K562 (cell line): ENCODE measurements around the gene STPG4. TPM values are rescaled to one million over a fixed set of nuclear protein-coding genes. Genes with fewer than 3 reads are reported as not detected.

ENCODE experiments used
- ATAC-seq: fragments of 200-7000 bp; cut with Tn5 transposase; 3 replicates; pipeline ENCODE4 v1.9.1; 2020; ENCODE audit warnings: moderate library complexity
- BruUV-seq: library from RNA; stranded (reverse); fragments of 400-500 nt; replicated peaks from 2 replicates; lab custom pipeline; 2021; lab: Mats Ljungman, UMichigan
- CTCF ChIA-PET: fragments of 300-600 bp; formaldehyde crosslinking; extraction: SDS; loops from one replicate; lab custom pipeline; 2021; ENCODE audit warnings: low intra/inter-chr PET ratio; lab: Yijun Ruan, JAX
- POLR2A ChIA-PET: fragments of 300-600, 350-650 bp; sonication (Branson Sonifier 250); formaldehyde crosslinking; extraction: SDS; loops from one replicate; lab custom pipeline; 2021; ENCODE audit warnings: antibody characterized with exemption, inconsistent platforms; lab: Yijun Ruan, JAX
- DNase-seq, 4 experiments: peaks; one replicate each; pipeline versions ENCODE4 v3.0.0 to v3.0.0-alpha.2; 2011 to 2018; ENCODE audit warnings: low spot score in 3 of 4, mixed read lengths in 3 of 4; ENCODE audit errors: extremely low read depth in 1 of 4
- FAIRE-seq: peaks from 2 replicates; lab custom pipeline; 2011; peaks lifted over from hg19 to GRCh38; lab: Jason Lieb, UNC
- H2AFZ ChIP-seq: 2 replicates; pipeline ENCODE4 v1.6.0; 2011; ENCODE audit warnings: low read depth, low read length, control low read depth, inconsistent platforms
- H3K27ac ChIP-seq: fragments of 200-600 bp; 3 replicates; pipeline ENCODE4 v1.8.0; 2011; ENCODE audit warnings: low read depth, mild to moderate bottlenecking, control low read depth, inconsistent platforms, low read length, moderate library complexity, mixed read lengths; ENCODE audit errors: extremely low read depth
- H3K27me3 ChIP-seq, 2 experiments: fragments of 300-600 bp in 1 of 2; 2 replicates in 1 of 2; 3 replicates in 1 of 2; pipeline versions ENCODE4 v1.6.0 to v1.8.0; 2011; ENCODE audit warnings: inconsistent platforms in 2 of 2, low read length in 2 of 2, mild to moderate bottlenecking in 1 of 2, mixed read lengths in 1 of 2, moderate library complexity in 1 of 2; ENCODE audit not compliant: control insufficient read depth in 2 of 2, insufficient read depth in 2 of 2
- H3K36me3 ChIP-seq: fragments of 300-600 bp; 3 replicates; pipeline ENCODE4 v1.8.0; 2011; ENCODE audit warnings: mild to moderate bottlenecking, low read length, inconsistent platforms; ENCODE audit not compliant: control insufficient read depth, insufficient read depth
- H3K4me1 ChIP-seq, 2 experiments: fragments of 200-600 bp in 1 of 2; replicated peaks in 1 of 2; 2 replicates in 1 of 2; 3 replicates in 1 of 2; pipeline versions ENCODE4 v1.5.1 to v1.8.0; 2011; ENCODE audit warnings: inconsistent platforms in 2 of 2, low read length in 2 of 2, mild to moderate bottlenecking in 1 of 2, mixed read lengths in 1 of 2, moderate library complexity in 1 of 2; ENCODE audit not compliant: control insufficient read depth in 2 of 2, insufficient read depth in 2 of 2
- H3K4me2 ChIP-seq: 2 replicates; pipeline ENCODE4 v1.6.1; 2011; ENCODE audit warnings: low read length, control low read depth, inconsistent platforms, mixed read lengths; ENCODE audit not compliant: insufficient read depth
- H3K4me3 ChIP-seq: fragments of 200-600 bp; sonication (generic), shearing (Covaris generic); 2 replicates; pipeline ENCODE4 v1.5.1; 2016; ENCODE audit warnings: control low read depth, inconsistent platforms
- H3K79me2 ChIP-seq: fragments of 200-600 bp; 3 replicates; pipeline ENCODE4 v1.8.0; 2011; ENCODE audit warnings: low read length, inconsistent platforms; ENCODE audit not compliant: control insufficient read depth, insufficient read depth
- H3K9ac ChIP-seq, 2 experiments: 2 replicates each; pipeline versions ENCODE4 v1.6.0 to v1.6.1; 2011; ENCODE audit warnings: low read depth in 2 of 2, low read length in 2 of 2, control low read depth in 1 of 2, inconsistent platforms in 1 of 2, mild to moderate bottlenecking in 1 of 2, mixed read lengths in 1 of 2; ENCODE audit not compliant: insufficient read depth in 1 of 2
- H3K9me1 ChIP-seq: one replicate; pipeline ENCODE4 v1.6.0; 2011; ENCODE audit warnings: inconsistent platforms, mild to moderate bottlenecking, low read length, moderate library complexity; ENCODE audit not compliant: control insufficient read depth, insufficient read depth
- H3K9me3 ChIP-seq: replicated peaks from 2 replicates; pipeline ENCODE4 v1.5.1; 2011; ENCODE audit warnings: low read depth, low read length, inconsistent platforms; ENCODE audit not compliant: control insufficient read depth, insufficient read depth
- H4K20me1 ChIP-seq: replicated peaks from 2 replicates; pipeline ENCODE4 v1.6.1; 2011; ENCODE audit warnings: low read length, inconsistent platforms, mixed read lengths; ENCODE audit not compliant: control insufficient read depth, insufficient read depth
- ASH1L ChIP-seq: fragments of 450-650 bp; IDR thresholded peaks from 2 replicates; pipeline ENCODE4 v1.6.1; 2018; ENCODE audit warnings: borderline replicate concordance, mild to moderate bottlenecking, low read depth; ENCODE audit not compliant: partially characterized antibody
- ATF3 ChIP-seq, 2 experiments: fragments of 450-650 bp in 1 of 2; sonication (generic) in 1 of 2; formaldehyde crosslinking in 1 of 2; IDR thresholded peaks in 1 of 2; conservative IDR thresholded peaks in 1 of 2; 2 replicates each; pipeline versions ENCODE4 v1.6.1 to v1.8.1; 2016 to 2023; ENCODE audit warnings: mild to moderate bottlenecking in 2 of 2, moderate library complexity in 2 of 2, inconsistent platforms in 1 of 2, missing genetic modification reagents in 1 of 2
- ATF4 ChIP-seq: fragments of 450-650 bp; formaldehyde crosslinking; IDR thresholded peaks from 2 replicates; pipeline ENCODE4 v1.4.0; 2022; ENCODE audit warnings: mild to moderate bottlenecking, moderate library complexity
- DMBX1 ChIP-seq: fragments of 250-450 bp; sonication (Bioruptor Pico); IDR thresholded peaks from 2 replicates; pipeline ENCODE4 v1.8.0; 2022; ENCODE audit warnings: inconsistent platforms, mild to moderate bottlenecking, moderate library complexity, borderline replicate concordance
- ETV1 ChIP-seq: fragments of 450-650 bp; conservative IDR thresholded peaks from 2 replicates; pipeline ENCODE4 v1.6.1; 2016; ENCODE audit warnings: missing genetic modification characterization, control low read depth, low read depth, missing compliant biosample characterization
- FOSL1 ChIP-seq: fragments of 200-800 bp; sonication (Bioruptor generic); conservative IDR thresholded peaks from 2 replicates; pipeline ENCODE4 v1.6.1; 2016; ENCODE audit warnings: missing genetic modification characterization, missing compliant biosample characterization
- GATA2 ChIP-seq: sonication (generic); formaldehyde crosslinking; IDR thresholded peaks from 2 replicates; pipeline ENCODE4 v1.4.0; 2020; ENCODE audit warnings: mild to moderate bottlenecking, missing genetic modification reagents
- HMG20A ChIP-seq: fragments of 450-650 bp; formaldehyde crosslinking; conservative IDR thresholded peaks from 2 replicates; pipeline ENCODE4 v1.4.0; 2020; ENCODE audit warnings: mild to moderate bottlenecking, mixed read lengths
- HOXB6 ChIP-seq: fragments of 250-450 bp; sonication (Bioruptor Pico); IDR thresholded peaks from 2 replicates; pipeline ENCODE4 v1.5.1; 2022; ENCODE audit warnings: mild to moderate bottlenecking, borderline replicate concordance
- MEIS2 ChIP-seq: fragments of 450-650 bp; IDR thresholded peaks from 2 replicates; pipeline ENCODE4 v1.6.1; 2014; ENCODE audit warnings: mild to moderate bottlenecking; ENCODE audit not compliant: partially characterized antibody
- POLR2AphosphoS5 ChIP-seq: IDR thresholded peaks from 2 replicates; pipeline ENCODE4 v1.6.1; 2011; ENCODE audit warnings: mild to moderate bottlenecking, low read depth, low read length, moderate library complexity; ENCODE audit not compliant: control insufficient read depth, insufficient read depth
- POLR3A ChIP-seq: IDR thresholded peaks from 2 replicates; pipeline ENCODE4 v1.6.1; 2011; ENCODE audit warnings: borderline replicate concordance, mild to moderate bottlenecking, moderate library complexity; ENCODE audit not compliant: insufficient read length, insufficient read depth; ENCODE audit errors: extremely low read depth
- PRMT5 ChIP-seq: sonication (generic); formaldehyde crosslinking; IDR thresholded peaks from 2 replicates; pipeline ENCODE4 v1.5.0; 2020; ENCODE audit warnings: missing genetic modification reagents
- SRSF3 ChIP-seq: fragments of 200-400 bp; formaldehyde crosslinking; IDR thresholded peaks from 2 replicates; pipeline ENCODE4 v1.6.1; 2016; ENCODE audit warnings: mild to moderate bottlenecking, low read length, moderate library complexity; ENCODE audit not compliant: insufficient read depth
- TCF3 ChIP-seq: sonication (generic); formaldehyde crosslinking; IDR thresholded peaks from 2 replicates; pipeline ENCODE4 v1.4.0; 2020; ENCODE audit warnings: mild to moderate bottlenecking, missing genetic modification reagents
- TFE3 ChIP-seq: fragments of 450-650 bp; formaldehyde crosslinking; IDR thresholded peaks from 2 replicates; pipeline ENCODE4 v1.4.0; 2020; ENCODE audit warnings: mild to moderate bottlenecking, mixed read lengths
- ZNF695 ChIP-seq: fragments of 450-650 bp; formaldehyde crosslinking; IDR thresholded peaks from 2 replicates; pipeline ENCODE4 v1.4.0; 2020; ENCODE audit warnings: mild to moderate bottlenecking, moderate library complexity
- WGBS: fragments of 100-300 bp; shearing (Covaris generic); methylation state at CpG from one replicate; pipeline ENCODE4 v1.1.6; 2016; ENCODE audit warnings: low coverage, mixed read lengths; ENCODE audit not compliant: insufficient coverage; ENCODE audit errors: missing lambda C conversion rate; 5-methylcytosine and 5-hydroxymethylcytosine counted together
- in situ Hi-C: fragments of 300-500 bp; cut with MboI; formaldehyde crosslinking; loops from 4 replicates; pipeline ENCODE4 v1.15.0; 2018; ENCODE audit warnings: inconsistent platforms, mixed read lengths
- intact Hi-C: fragments of 100-400 bp; cut with micrococcal nuclease; formaldehyde crosslinking; loops from 2 replicates; pipeline ENCODE4 v1.14.2; 2022
- polyA plus RNA-seq, 8 experiments: library from polyadenylated mRNA; depleted of rRNA in 4 of 8; stranded (reverse) in 5 of 8; unstranded in 3 of 8; fragments of >200 nt; fragmentation: Nextera tagmentation in 2 of 8; fragmentation: Illumina TruSeq in 1 of 8; extraction: Ambion mirVana in 2 of 8; extraction: Trizol in 1 of 8; gene quantifications; 2 replicates each; pipeline versions ENCODE4 v1.2.1 to v1.2.3, GENCODE V29; 2011 to 2014; ENCODE audit warnings: inconsistent platforms in 1 of 8, missing spikeins in 1 of 8
- total RNA-seq, 7 experiments: library from RNA; depleted of rRNA in 6 of 7; stranded (reverse); fragments of >200 nt in 6 of 7; fragmentation: Illumina TruSeq in 2 of 7; extraction: Trizol in 2 of 7; gene quantifications; 2 replicates each; pipeline versions ENCODE4 v1.2.1 to v1.2.3, GENCODE V29; 2011 to 2021; ENCODE audit warnings: low replicate concordance in 1 of 7

STPG4 gene
- total and polyA plus RNA-seq, 9 of the 15 experiments (the other 6 are each of a cell fraction or from before 2014, with no cell fraction given) = 0.10 to 0.68 (median 0.22) TPM; not detected in 6

GRCh38 chr2:47088371-47089082, 66.6 kb downstream of the STPG4 start:
- Histone ChIP-seq H3K9me1 (no peaks in the 10 kb centered on the region), H3K4me2 (peak overlapping the region; percentile 51; the same call in 1 of the 2 replicates), H2AFZ (0 out of 2 replicates have a peak overlapping the region, but pooled peaks have one; percentile 7), H3K9ac (peak overlapping the region in 1 of 2 experiments; percentile 3; a peak in 1 of 4 replicates), H3K79me2 (no peaks in the 10 kb centered on the region), H3K27me3 (no peaks in the 10 kb centered on the region), H3K36me3 (no peaks in the 10 kb centered on the region), H3K4me1 (peaks cover 18 to 24% of the 10 kb centered on the region in 2 experiments), H3K4me3 (no peak overlapping the region), H3K27ac (peak overlapping the region; percentile 1; the same call in 1 of the 3 replicates), H3K9me3 (no peaks in the 10 kb centered on the region), H4K20me1 (no peaks in the 10 kb centered on the region; the same call in 1 of the 2 replicates)
- intact Hi-C loops = no loop called here
- no TSS peak for BruUV-seq
- DNase-seq = peak; percentile 49 to 76 (median 62)
- in situ Hi-C loops = no loop called here
- whole genome bisulfite sequencing = 27% methylated on average over 5 of the region's 5 CpGs
- peak; percentile 74 for ATAC-seq
- POLR2A ChIA-PET = interaction anchor here (0.8 to 1.4 kb wide), 2 partner anchors 9 to 122 kb away, joined by 3 to 7 read pairs; no protein-coding TSS in a partner anchor
- FAIRE-seq = peak; percentile 75
- CTCF ChIA-PET = no interaction called here
- TF ChIP-seq TCF3 (CRISPR knock-in tag) = peak; percentile 72
- TF ChIP-seq GATA2 (CRISPR knock-in tag) = peak; percentile 70; the same call in 1 of the 2 replicates
- TF ChIP-seq ATF4 (CRISPR knock-in tag) = no peak
- peak; percentile 23; the same call in 1 of the 2 replicates for TF ChIP-seq ATF3 (IDR thresholded peaks at IDR 0.05)
- TF ChIP-seq ATF3 (CRISPR knock-in tag; conservative IDR thresholded peaks at IDR 0.05) = no peak
- no peak for TF ChIP-seq ASH1L
- TF ChIP-seq HMG20A (CRISPR knock-in tag) = no peak
- TF ChIP-seq ZNF695 (CRISPR knock-in tag) = no peak
- TF ChIP-seq PRMT5 (CRISPR knock-in tag) = no peak
- TF ChIP-seq ETV1 = peak; percentile 53
- TF ChIP-seq MEIS2 = peak; percentile 45
- no peak for TF ChIP-seq TFE3 (CRISPR knock-in tag)
- TF ChIP-seq FOSL1 (tag) = peak; percentile 30; the same call in 1 of the 2 replicates
- no peak for TF ChIP-seq HOXB6 (CRISPR knock-in tag)
- TF ChIP-seq SRSF3 = no peak
- 0 out of 2 replicates have a peak, but pooled peaks have one; percentile 45 for TF ChIP-seq POLR2AphosphoS5
- TF ChIP-seq POLR3A = no peak
- peak; percentile 55; the same call in 1 of the 2 replicates for TF ChIP-seq DMBX1 (CRISPR knock-in tag)
